ENCODE results near the gene ACTR3.

ACTR3 gene

DNA sequence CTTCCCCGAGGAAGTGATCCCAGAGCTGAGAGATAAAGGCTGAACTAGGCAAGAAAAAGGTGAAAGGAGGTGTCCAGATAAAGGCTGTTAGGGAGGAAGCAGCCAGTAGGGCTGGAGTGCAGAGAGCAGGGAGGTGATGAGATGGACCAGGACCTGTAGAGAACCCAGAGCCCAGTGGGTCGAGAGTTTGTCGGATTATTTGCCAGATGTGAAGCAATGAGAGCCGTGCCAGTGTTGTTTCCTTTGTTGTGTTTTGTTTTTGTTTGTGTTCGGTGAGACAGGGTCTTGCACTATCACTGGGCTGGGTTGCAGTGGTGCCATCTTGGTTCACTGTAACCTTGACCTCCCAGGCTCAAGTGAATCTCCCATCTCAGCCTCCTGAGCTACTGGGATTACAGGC, 111.3 kb downstream of the ACTR3 start:
- DNase-seq (ENCODE audit: low read depth in 2 of 2): no peak

- DNase-seq (ENCODE audit: low read depth in 2 of 2): no peak
These were observed 112.0 kb downstream of the ACTR3 start for GRCh38 chr2:114001937-114002336.

DNA sequence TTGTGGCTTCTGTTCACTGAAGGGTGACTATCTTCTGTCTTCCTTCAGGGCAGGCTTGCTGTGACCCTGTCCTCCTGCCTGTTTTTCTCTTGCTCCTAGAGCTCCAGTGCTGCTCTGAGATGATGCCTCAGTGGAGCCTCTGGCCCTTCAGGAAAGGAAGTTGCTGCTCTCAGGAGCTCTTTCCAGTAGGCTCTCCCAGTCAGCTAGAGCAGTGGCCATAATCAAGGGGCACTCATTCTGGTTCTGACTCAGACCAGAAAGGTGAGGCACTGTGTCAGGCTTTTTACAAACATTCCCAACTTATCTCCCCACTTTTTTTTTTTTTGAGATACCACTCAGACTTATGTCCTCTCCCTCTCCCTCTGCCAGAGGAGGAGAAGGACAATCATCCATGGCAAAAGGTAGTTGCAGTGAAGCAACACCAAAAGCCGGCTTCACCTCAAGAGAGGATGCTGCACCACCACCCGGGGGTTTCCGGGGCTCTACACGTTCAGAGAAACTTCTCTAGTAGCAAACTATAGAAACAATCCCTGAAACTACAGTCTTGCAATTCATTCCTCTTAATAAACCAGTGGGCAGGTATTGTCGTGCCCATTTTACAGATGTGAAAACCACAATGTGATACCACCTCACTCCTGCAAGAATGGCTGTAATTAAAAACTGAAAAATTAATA, 115.4 kb downstream of the ACTR3 start:
- no peak for DNase-seq (ENCODE audit: low read depth in 2 of 2)

DNA sequence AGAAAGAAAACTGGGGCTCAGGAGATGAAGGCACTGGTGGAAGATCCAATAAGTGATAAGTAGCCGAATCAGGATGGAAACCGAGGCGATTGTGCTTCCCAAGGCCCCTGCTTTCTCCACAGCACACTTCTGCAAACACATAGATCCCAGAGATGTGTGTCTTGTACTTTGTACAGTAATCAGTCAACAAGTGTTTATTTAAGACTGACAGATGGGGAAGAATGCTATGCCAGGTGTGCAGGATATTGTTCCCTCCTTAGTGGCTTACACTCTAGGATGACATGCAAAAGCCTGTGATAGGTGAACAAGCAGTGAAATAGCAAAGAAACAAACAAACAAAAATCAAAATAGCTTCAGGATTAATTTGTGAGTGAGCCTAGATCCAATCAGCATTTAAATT, 116.6 kb downstream of the ACTR3 start:
- DNase-seq (ENCODE audit: low read depth in 2 of 2): no peak

DNA sequence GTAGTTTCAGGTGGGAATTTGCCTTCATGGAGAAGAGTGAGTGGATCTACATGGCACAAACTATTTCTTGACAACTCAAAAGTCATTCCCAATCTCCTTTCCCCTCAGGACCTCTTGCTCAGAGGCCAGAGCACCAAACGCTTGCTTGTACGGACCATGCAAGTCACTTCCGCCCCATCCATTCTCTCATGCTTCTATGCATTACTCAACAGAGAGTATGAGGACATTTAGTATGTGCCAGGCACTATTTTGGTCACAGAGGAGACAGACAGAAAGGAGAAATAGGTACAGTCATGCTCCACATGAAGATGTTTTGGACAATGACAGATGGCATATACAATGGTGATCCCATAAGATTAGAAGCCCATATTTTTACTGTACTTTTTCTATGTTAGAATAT, 117.5 kb downstream of the ACTR3 start:
- DNase-seq (ENCODE audit: low read depth in 2 of 2): no peak

- no peak for DNase-seq (ENCODE audit: low read depth in 2 of 2)
These were observed 118.8 kb downstream of the ACTR3 start for GRCh38 chr2:114008720-114009119.

- no peak for DNase-seq (ENCODE audit: low read depth in 2 of 2)
These were observed 119.5 kb downstream of the ACTR3 start for GRCh38 chr2:114009205-114009944.

- DNase-seq (ENCODE audit: low read depth in 2 of 2): no peak
These were observed 120.1 kb downstream of the ACTR3 start for GRCh38 chr2:114010001-114010400.

- no peak for DNase-seq (ENCODE audit: low read depth in 2 of 2)
These were observed 121.8 kb downstream of the ACTR3 start for GRCh38 chr2:114011713-114012112.
